NOMO-1 treated with dmso at 0.1 percent for 144 hours (cell line): ENCODE data around the gene UBE4B.
"Not testable (repeated sequence)": the region's sequence is repeated elsewhere in the genome, so short reads cannot be mapped to it uniquely, and the experiment has no call there.

ENCODE experiments used
- DNase-seq: peaks from one replicate; lab custom pipeline; 2025; ENCODE audit not compliant: unreplicated experiment; lab: John Stamatoyannopoulos, UW

UBE4B gene

GRCh38 chr1:10170239-10170574, 137.4 kb downstream of the UBE4B start:
- peak; percentile 22 for DNase-seq

GRCh38 chr1:10171105-10171767, 138.5 kb downstream of the UBE4B start:
- DNase-seq: no peak

GRCh38 chr1:10171995-10172669, 139.4 kb downstream of the UBE4B start:
- DNase-seq: no peak

DNA sequence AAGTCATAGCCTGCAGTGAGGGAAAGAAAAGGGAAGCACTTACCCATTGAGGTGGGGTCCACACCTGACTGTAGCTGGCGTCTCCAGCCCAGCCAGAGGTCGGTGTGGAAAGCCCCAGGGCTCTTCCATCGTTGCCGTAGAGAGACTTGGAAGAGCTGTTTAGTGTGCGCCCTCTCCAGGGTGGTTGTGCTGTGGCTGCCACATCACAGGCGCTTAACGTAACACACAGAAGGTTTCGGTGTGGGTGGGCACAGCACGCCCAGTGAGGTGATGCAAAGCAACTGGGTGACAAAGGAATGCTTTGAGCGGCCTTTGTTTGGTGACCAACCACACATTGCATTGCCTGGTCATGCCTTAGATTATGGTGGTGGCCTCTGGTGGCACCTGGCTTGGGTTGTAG, 140.8 kb downstream of the UBE4B start:
- DNase-seq: no peak

DNA sequence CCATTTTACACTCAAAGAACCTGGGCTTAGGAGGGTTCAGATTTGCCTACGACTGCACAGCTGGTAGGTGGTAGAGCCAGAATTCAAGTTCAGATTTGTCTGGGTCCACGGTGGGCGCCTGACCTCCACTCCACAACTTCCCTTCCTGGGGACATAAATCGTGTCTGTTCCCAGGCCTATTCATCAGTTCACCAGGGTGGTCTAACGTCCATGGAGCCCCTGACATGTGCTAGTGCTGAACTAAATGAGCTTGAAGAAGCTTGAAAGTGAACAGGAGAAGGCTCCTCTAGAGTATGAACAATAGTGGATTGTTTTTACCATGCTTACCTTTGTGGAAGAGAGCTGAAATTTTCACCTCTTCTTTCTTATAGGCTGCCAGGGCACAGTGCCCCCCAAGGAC, 145.1 kb downstream of the UBE4B start:
- no peak for DNase-seq

GRCh38 chr1:10178597-10179405, 146.0 kb downstream of the UBE4B start:
- DNase-seq: no peak

DNA sequence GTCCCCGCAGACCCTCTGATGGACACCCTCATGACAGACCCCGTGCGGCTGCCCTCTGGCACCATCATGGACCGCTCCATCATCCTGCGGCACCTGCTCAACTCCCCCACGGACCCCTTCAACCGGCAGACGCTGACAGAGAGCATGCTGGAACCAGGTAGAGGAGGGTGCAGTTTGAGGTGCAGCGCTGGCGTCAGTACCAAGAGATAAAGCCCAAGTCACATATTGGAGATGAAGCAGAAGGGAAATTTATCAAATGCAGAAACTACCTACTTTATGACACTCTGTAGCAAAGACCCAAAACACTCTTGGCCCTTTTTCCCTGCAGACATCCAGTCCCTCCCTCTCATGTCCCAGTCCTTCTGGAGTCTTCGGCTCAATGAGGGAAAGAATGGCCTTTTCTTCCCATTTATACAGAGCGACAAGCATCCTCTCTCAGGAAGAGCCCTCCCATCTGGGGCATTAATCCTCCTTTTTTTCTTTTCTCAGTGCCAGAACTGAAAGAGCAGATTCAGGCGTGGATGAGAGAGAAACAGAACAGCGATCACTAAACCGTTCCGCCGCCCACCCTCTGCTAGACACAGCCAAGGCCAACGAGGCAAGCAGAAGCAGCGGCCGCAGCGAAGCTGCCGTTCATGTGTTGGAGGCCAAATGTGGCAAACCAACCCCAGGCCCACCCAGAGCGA, 146.8 kb downstream of the UBE4B start:
- no peak for DNase-seq

DNA sequence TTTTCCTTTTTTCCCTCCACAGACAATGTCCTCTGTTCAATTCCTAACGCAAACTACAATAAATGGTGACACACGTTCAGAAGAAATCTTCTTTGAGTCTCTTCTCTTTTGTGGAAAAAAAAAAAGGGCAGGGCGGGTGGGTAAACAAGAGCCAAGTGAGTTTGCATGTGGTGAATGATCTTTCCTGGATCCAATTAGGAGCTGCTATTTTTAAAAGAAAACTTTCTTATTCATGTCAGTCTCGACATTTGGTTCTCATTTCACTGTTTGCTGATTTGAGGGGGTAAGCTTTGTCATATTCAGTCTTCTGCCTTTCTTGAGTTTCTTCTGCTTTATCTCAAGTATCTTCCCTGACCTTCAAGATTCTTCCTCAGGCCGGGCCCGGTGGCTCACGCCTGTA, 148.4 kb downstream of the UBE4B start:
- DNase-seq: no peak

GRCh38 chr1:10185759-10186158, 153.0 kb downstream of the UBE4B start:
- DNase-seq: no peak

DNA sequence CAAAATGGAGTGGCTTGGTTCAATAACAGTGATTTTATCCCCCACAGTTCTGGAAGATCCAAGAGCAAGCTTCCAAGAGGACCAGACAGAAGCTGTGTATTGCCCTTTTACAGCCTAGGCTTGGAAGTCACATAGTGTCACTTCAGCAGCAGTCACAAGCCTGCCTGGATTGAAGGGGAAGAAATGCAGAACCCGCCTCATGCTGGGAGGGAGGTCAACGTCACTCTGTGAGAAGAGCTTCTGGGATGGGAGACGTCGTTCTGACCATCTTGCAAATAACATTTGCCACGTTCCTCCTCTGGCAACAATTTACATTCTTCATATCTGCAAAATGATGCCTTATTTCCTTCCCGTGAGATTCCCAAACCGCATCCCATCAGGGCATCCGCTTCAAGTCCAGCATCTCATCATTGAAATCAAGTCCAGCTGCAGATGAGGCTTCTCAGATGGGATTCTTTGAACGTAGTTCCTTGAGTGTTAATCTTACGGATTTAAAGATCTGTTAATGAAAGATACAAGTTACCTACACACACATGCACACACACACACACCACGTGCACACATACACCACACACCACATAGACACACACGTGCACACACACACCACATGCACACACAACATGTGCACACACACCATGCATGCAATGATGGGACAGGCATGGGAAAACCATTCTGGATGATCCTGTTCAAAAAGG, 153.7 kb downstream of the UBE4B start:
- DNase-seq: no peak

- DNase-seq: no peak
Observed at GRCh38 chr1:10187026-10187334, 154.2 kb downstream of the UBE4B start.

GRCh38 chr1:10188133-10188650, 155.4 kb downstream of the UBE4B start:
- peak; percentile 44 for DNase-seq

DNA sequence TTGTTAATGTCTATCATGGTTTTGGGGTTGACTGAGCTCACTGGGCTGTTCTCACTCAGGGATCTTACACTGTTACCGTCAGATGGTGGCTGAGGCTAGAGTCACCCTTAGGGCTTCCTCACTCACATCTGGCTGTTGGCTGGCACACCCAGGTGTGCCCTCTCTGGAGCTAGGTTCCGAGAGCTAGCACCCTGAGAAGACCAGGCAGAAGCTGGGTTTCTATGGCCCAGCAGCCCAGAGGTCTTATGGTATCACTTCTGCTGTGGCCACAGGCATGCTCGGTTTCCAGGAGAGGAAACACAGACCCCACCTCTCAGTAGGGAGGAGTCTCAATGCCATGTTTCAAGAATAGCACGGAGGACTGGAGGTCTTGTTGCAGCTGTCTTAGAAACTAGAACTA, 156.9 kb downstream of the UBE4B start:
- peak; percentile 34 for DNase-seq

DNA sequence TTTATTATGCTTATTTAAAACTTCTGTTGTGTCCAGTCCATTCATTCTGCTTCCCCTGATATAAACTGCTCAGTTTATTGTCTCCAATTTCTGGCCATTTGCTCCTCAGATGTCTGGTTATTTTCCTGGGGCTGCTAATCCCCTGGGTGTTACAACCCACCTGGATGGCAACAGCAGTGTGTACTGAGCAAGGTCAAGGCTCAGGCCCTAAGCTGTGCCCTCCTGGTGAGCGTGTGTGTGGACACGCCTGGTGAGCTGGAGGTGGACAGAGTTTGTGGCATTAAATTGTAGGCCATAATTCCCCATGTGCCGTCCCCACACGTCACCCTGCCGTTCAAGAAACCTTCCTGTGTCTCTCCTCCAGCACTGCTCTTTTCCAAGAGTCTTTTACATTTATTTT, 159.5 kb downstream of the UBE4B start:
- DNase-seq: no peak

GRCh38 chr1:10193288-10193687, 160.5 kb downstream of the UBE4B start:
- DNase-seq: no peak

DNA sequence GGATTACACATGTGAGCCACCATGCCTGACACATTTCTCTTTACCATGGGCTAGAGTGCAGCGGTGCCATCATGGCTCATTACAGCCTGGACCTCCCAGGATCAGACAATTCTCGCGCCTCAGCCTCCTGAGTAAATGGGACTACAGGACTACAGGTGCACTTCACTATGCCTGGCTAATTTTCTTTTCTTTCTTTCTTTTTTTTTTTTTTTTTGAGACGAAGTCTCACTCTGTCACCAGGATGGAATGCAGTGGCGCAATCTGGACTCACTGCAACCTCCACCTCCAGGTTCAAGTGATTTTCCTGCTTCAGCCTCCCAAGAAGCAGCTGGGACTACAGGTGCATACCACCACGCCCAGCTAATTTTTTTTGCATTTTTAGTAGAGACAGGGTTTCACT, 162.8 kb downstream of the UBE4B start:
- no peak for DNase-seq

GRCh38 chr1:10196976-10197375, 164.2 kb downstream of the UBE4B start:
- no peak for DNase-seq

DNA sequence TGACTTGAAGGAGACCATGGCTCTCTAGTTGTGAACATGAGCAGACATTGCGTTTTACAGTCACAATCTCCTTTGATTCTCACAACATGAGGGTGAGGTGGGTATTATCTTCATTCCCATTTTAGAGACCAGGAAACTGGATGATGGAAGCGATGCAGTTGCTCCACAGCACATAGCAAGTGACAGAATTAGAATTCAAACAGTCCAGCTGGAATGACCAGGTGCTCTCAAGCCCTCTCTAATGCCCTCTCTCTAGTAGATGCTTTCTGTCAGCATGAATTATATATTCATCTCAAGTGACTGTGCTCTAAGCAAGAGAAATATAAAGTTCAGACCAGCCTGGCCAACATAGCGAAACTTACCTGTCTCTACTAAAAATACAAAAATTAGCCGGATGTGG, 167.9 kb downstream of the UBE4B start:
- DNase-seq: no peak

GRCh38 chr1:10204003-10204642, 171.4 kb downstream of the UBE4B start:
- no peak for DNase-seq

DNA sequence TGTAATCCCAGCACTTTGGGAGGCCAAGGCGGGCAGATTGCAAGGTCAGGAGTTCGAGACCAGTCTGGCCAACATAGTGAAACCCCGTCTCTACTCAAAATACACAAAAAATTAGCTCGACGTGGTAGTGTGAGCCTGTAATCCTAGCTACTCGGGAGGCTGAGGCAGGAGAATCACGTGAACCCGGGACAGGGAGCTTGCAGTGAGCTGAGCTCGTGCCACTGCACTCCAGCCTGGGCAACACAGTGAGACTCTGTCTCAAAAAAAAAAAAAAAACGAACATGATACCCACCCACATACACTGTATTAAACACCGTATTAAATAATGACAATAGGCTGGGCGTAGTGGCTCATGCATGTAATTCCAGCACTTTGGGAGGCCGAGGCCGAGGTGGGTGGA, 172.4 kb downstream of the UBE4B start:
- DNase-seq: not testable (repeated sequence)

GRCh38 chr1:10207810-10208209, 175.1 kb downstream of the UBE4B start:
- DNase-seq: no peak
